ENCODE results near the gene MINDY2.

- TF ChIP-seq CTCF (IDR thresholded peaks at IDR 0.05) = no peak
- TF ChIP-seq POLR2AphosphoS5 (IDR thresholded peaks at IDR 0.05; ENCODE audit: insufficient read depth in 1 of 2, low read depth in 1 of 2) = no peak
These were observed 115.8 kb downstream of the MINDY2 start for GRCh38 chr15:58886921-58887320.
